Keratinocyte (primary cell): ENCODE measurements around the gene NCF2. TPM values are rescaled to one million over a fixed set of nuclear protein-coding genes. Genes with fewer than 3 reads are reported as not detected.
A peak's percentile ranks its signal among the peaks of the same experiment; 100 is the strongest.

ENCODE experiments used
- DNase-seq: peaks from one replicate; pipeline ENCODE4 v3.0.0-alpha.2; 2011; ENCODE audit warnings: low read depth, missing footprints, low spot score
- FAIRE-seq: peaks from 2 replicates; lab custom pipeline; 2011; peaks lifted over from hg19 to GRCh38; lab: Jason Lieb, UNC
- H2AFZ ChIP-seq: 2 replicates; pipeline ENCODE4 v1.6.0; 2012; ENCODE audit warnings: low read length, control low read depth, inconsistent platforms; ENCODE audit not compliant: control insufficient read depth
- H3K27ac ChIP-seq: 2 replicates; pipeline ENCODE4 v1.5.1; 2011; ENCODE audit warnings: low read length; ENCODE audit not compliant: control insufficient read depth, insufficient read depth
- H3K27me3 ChIP-seq: 3 replicates; pipeline ENCODE4 v1.6.0; 2011; ENCODE audit warnings: low read length; ENCODE audit not compliant: control insufficient read depth, insufficient read depth; ENCODE audit errors: extremely low read depth
- H3K36me3 ChIP-seq, 2 experiments: 2 replicates in 1 of 2; 3 replicates in 1 of 2; pipeline ENCODE4 v1.5.1; 2011; ENCODE audit warnings: low read length in 2 of 2, mild to moderate bottlenecking in 1 of 2; ENCODE audit not compliant: control insufficient read depth in 2 of 2, insufficient read depth in 2 of 2; ENCODE audit errors: extremely low read depth in 1 of 2
- H3K4me1 ChIP-seq: 3 replicates; pipeline ENCODE4 v1.5.1; 2011; ENCODE audit warnings: low read length; ENCODE audit not compliant: control insufficient read depth, insufficient read depth; ENCODE audit errors: extremely low read depth
- H3K4me2 ChIP-seq: 3 replicates; pipeline ENCODE4 v1.6.0; 2011; ENCODE audit warnings: low read depth, low read length; ENCODE audit not compliant: control insufficient read depth, insufficient read depth; ENCODE audit errors: extremely low read depth
- H3K4me3 ChIP-seq, 3 experiments: fragments of 200-600 bp in 1 of 3; sonication (generic) in 1 of 3; 2 replicates in 2 of 3; 3 replicates in 1 of 3; pipeline ENCODE4 v1.5.1; 2011 to 2016; ENCODE audit warnings: low read length in 3 of 3, mild to moderate bottlenecking in 3 of 3, control low read depth in 2 of 3, inconsistent platforms in 1 of 3, low read depth in 1 of 3, mixed read lengths in 1 of 3, mixed run types in 1 of 3, moderate library complexity in 1 of 3; ENCODE audit not compliant: control insufficient read depth in 2 of 3, insufficient read depth in 2 of 3; ENCODE audit errors: extremely low read depth in 1 of 3
- H3K79me2 ChIP-seq: 2 replicates; pipeline ENCODE4 v1.6.0; 2012; ENCODE audit warnings: low read length; ENCODE audit not compliant: control insufficient read depth, insufficient read depth
- H3K9ac ChIP-seq: 3 replicates; pipeline ENCODE4 v1.6.0; 2011; ENCODE audit warnings: low read length; ENCODE audit not compliant: control insufficient read depth, insufficient read depth; ENCODE audit errors: extremely low read depth
- H3K9me1 ChIP-seq: 3 replicates; pipeline ENCODE4 v1.6.0; 2011; ENCODE audit warnings: low read length; ENCODE audit not compliant: control insufficient read depth, insufficient read depth; ENCODE audit errors: extremely low read depth
- H3K9me3 ChIP-seq: 2 replicates; pipeline ENCODE4 v1.5.1; 2012; ENCODE audit warnings: low read depth, low read length; ENCODE audit not compliant: control insufficient read depth
- H4K20me1 ChIP-seq: 3 replicates; pipeline ENCODE4 v1.6.0; 2011; ENCODE audit warnings: low read length; ENCODE audit not compliant: control insufficient read depth, insufficient read depth; ENCODE audit errors: extremely low read depth
- CTCF ChIP-seq, 3 experiments: IDR thresholded peaks in 1 of 3; conservative IDR thresholded peaks in 1 of 3; optimal IDR thresholded peaks in 1 of 3; 2 replicates in 2 of 3; 3 replicates in 1 of 3; pipeline versions ENCODE3 to v1.5.1; 2011; ENCODE audit warnings: low read length in 3 of 3, mild to moderate bottlenecking in 3 of 3, moderate library complexity in 2 of 3, control low read depth in 1 of 3, inconsistent platforms in 1 of 3; ENCODE audit not compliant: insufficient read depth in 2 of 3; ENCODE audit errors: extremely low read depth in 1 of 3
- EZH2 ChIP-seq: IDR thresholded peaks from one replicate; pipeline ENCODE4 v1.6.1; 2012; ENCODE audit warnings: inconsistent platforms, mild to moderate bottlenecking, low read length, moderate library complexity
- dilution Hi-C: fragments of 300-500 bp; cut with MboI; formaldehyde crosslinking; loops from one replicate; pipeline ENCODE4 v1.7.0; 2020; ENCODE audit warnings: low sequenced_read_pairs; ENCODE audit not compliant: extremely low pct_ligation_motif_present
- polyA minus RNA-seq, 3 experiments: library from RNA; depleted of rRNA, polyadenylated mRNA; stranded (reverse); fragments of >200 nt; gene quantifications; 1 replicate in 1 of 3; 2 replicates in 1 of 3; 3 replicates in 1 of 3; pipeline ENCODE4 v1.2.3, GENCODE V29; 2011
- polyA plus RNA-seq, 5 experiments: library from polyadenylated mRNA; depleted of rRNA in 3 of 5; stranded (reverse) in 3 of 5; stranded (forward) in 1 of 5; unstranded in 1 of 5; fragments of >200 nt; gene quantifications; 1 replicate in 1 of 5; 2 replicates in 3 of 5; 3 replicates in 1 of 5; pipeline versions ENCODE4 v1.2.1 to v1.2.3, GENCODE V29; 2011 to 2012; ENCODE audit warnings: missing spikeins in 2 of 5, low read depth in 1 of 5, low replicate concordance in 1 of 5

The NCF2 gene
- polyA plus RNA-seq = 8.3 to 12.6 TPM (median 9.2 TPM) in 3 replicates
- 63.3 TPM for polyA plus RNA-seq (2011; ENCODE audit: low read depth)
- polyA plus RNA-seq (2011; cell fraction: cytosol; rRNA removed) = 10.0 and 12.3 TPM in 2 replicates
- polyA plus RNA-seq (2011; cell fraction: nucleus; rRNA removed) = 13.1 and 17.8 TPM in 2 replicates
- polyA plus RNA-seq (2012; ENCODE audit: low replicate concordance) = 7.0 and 67.9 TPM in 2 replicates
- 5.3 to 21.6 TPM (median 7.5 TPM) in 3 replicates for polyA minus RNA-seq
- 8.4 TPM for polyA minus RNA-seq (2011; cell fraction: cytosol; rRNA and poly(A)+ RNA removed)
- polyA minus RNA-seq (2011; cell fraction: nucleus; rRNA and poly(A)+ RNA removed) = 6.8 and 9.6 TPM in 2 replicates

- dilution Hi-C loops = no loop called here
- peak within 1 kb of the TSS; percentile 82 for H2AFZ ChIP-seq
- H3K9me1 ChIP-seq = no peaks in the 10 kb centered on the region
- peaks cover 14% of the 10 kb centered on the region for H3K4me1 ChIP-seq
- H3K27ac ChIP-seq = peak within 1 kb of the TSS; percentile 70
- H4K20me1 ChIP-seq = no peaks in the 10 kb centered on the region
- H3K36me3 ChIP-seq = no peaks in the 10 kb centered on the region
- H3K79me2 ChIP-seq = no peaks in the 10 kb centered on the region
- H3K9me3 ChIP-seq = no peaks in the 10 kb centered on the region
- peak within 1 kb of the TSS; percentile 54 for H3K9ac ChIP-seq
- peak; percentile 53 for FAIRE-seq
- peak; percentile 41 for DNase-seq
- no peak for TF ChIP-seq EZH2
- no peak for TF ChIP-seq CTCF (optimal IDR thresholded peaks at IDR 0.05 in 1 of 3, IDR thresholded peaks at IDR 0.05 in 1 of 3, conservative IDR thresholded peaks at IDR 0.05 in 1 of 3; ENCODE audit: extremely low read depth in 1 of 3, insufficient read depth in 2 of 3, low read length in 3 of 3)
- no peaks in the 10 kb centered on the region for H3K27me3 ChIP-seq
- H3K4me2 ChIP-seq = peak within 1 kb of the TSS; percentile 67
- peak within 1 kb of the TSS; percentile 30 to 54 (median 39) for H3K4me3 ChIP-seq
Observed at GRCh38 chr1:183590244-183591191, at the start of gene NCF2. NCF2 (minus strand) TSS chr1:183590459; CDS start chr1:183590329, 130 bp downstream.

- H3K4me3 ChIP-seq = no peak overlapping the region
- H2AFZ ChIP-seq = no peak overlapping the region
- DNase-seq = no peak
- H3K36me3 ChIP-seq = no peaks in the 10 kb centered on the region
- H3K27ac ChIP-seq = no peak overlapping the region
- peaks cover 14% of the 10 kb centered on the region for H3K79me2 ChIP-seq
- dilution Hi-C loops = no loop called here
- no peak overlapping the region for H3K9ac ChIP-seq
- H4K20me1 ChIP-seq = no peaks in the 10 kb centered on the region
- H3K9me1 ChIP-seq = no peaks in the 10 kb centered on the region
- H3K4me1 ChIP-seq = peaks cover 9% of the 10 kb centered on the region
- no peak overlapping the region for H3K4me2 ChIP-seq
- no peaks in the 10 kb centered on the region for H3K27me3 ChIP-seq
- TF ChIP-seq CTCF (optimal IDR thresholded peaks at IDR 0.05 in 1 of 3, IDR thresholded peaks at IDR 0.05 in 1 of 3, conservative IDR thresholded peaks at IDR 0.05 in 1 of 3; ENCODE audit: extremely low read depth in 1 of 3, insufficient read depth in 2 of 3, low read length in 3 of 3) (no peak), EZH2 (no peak)
- FAIRE-seq = no peak
- no peaks in the 10 kb centered on the region for H3K9me3 ChIP-seq
Observed at GRCh38 chr1:183638649-183639387, 48.6 kb upstream of the NCF2 start.
